ENCODE data around the gene RXFP4.
"Not testable (repeated sequence)": the region's sequence is repeated elsewhere in the genome, so short reads cannot be mapped to it uniquely, and the experiment has no call there.

RXFP4 gene

GRCh38 chr1:155929057-155929456 lies 12.4 kb upstream of the RXFP4 start:
- no peak for TF ChIP-seq CTCF (IDR thresholded peaks at IDR 0.05; ENCODE audit: borderline replicate concordance, control extremely low read depth, extremely low read depth, insufficient read depth, missing control alignments)
- in situ Hi-C loops (cut with MboI; ENCODE audit: low sequenced_read_pairs, unreplicated experiment): no loop called here
- no peak for DNase-seq (ENCODE audit: low spot score)

- in situ Hi-C loops (cut with MboI; ENCODE audit: low sequenced_read_pairs, unreplicated experiment): not testable (repeated sequence)
Observed at GRCh38 chr1:155930725-155931124, 10.7 kb upstream of the RXFP4 start.

GRCh38 chr1:155931332-155932038 lies 10.0 kb upstream of the RXFP4 start:
- no peak for DNase-seq (ENCODE audit: low spot score)
- in situ Hi-C loops (cut with MboI; ENCODE audit: low sequenced_read_pairs, unreplicated experiment): no loop called here
- TF ChIP-seq CTCF (IDR thresholded peaks at IDR 0.05; ENCODE audit: borderline replicate concordance, control extremely low read depth, extremely low read depth, insufficient read depth, missing control alignments): no peak

More at GRCh38 chr1:155930725-155931124, 10.7 kb upstream of the RXFP4 start:
- not testable (repeated sequence) for DNase-seq (ENCODE audit: low spot score)

- in situ Hi-C loops (cut with MboI; ENCODE audit: low sequenced_read_pairs, unreplicated experiment): no loop called here
- no peak for TF ChIP-seq CTCF (IDR thresholded peaks at IDR 0.05; ENCODE audit: borderline replicate concordance, control extremely low read depth, extremely low read depth, insufficient read depth, missing control alignments)
- no peak for DNase-seq (ENCODE audit: low spot score)
Observed at GRCh38 chr1:155932081-155932480, 9.4 kb upstream of the RXFP4 start.

- in situ Hi-C loops (cut with MboI; ENCODE audit: low sequenced_read_pairs, unreplicated experiment): no loop called here
- DNase-seq (ENCODE audit: low spot score): no peak
- TF ChIP-seq CTCF (IDR thresholded peaks at IDR 0.05; ENCODE audit: borderline replicate concordance, control extremely low read depth, extremely low read depth, insufficient read depth, missing control alignments): no peak
Observed at GRCh38 chr1:155932487-155932886, 9.0 kb upstream of the RXFP4 start.

- no peak for DNase-seq (ENCODE audit: low spot score)
- no peak for TF ChIP-seq CTCF (IDR thresholded peaks at IDR 0.05; ENCODE audit: borderline replicate concordance, control extremely low read depth, extremely low read depth, insufficient read depth, missing control alignments)
- in situ Hi-C loops (cut with MboI; ENCODE audit: low sequenced_read_pairs, unreplicated experiment): no loop called here
Observed at GRCh38 chr1:155933591-155934096, 7.8 kb upstream of the RXFP4 start.

GRCh38 chr1:155934097-155934935 lies 7.1 kb upstream of the RXFP4 start, which contains the start of gene KHDC4:
KHDC4 (minus strand) TSS chr1:155934413; CDS start chr1:155934373, 40 bp downstream.
- DNase-seq (ENCODE audit: low spot score): peak; percentile 95
- TF ChIP-seq CTCF (IDR thresholded peaks at IDR 0.05; ENCODE audit: borderline replicate concordance, control extremely low read depth, extremely low read depth, insufficient read depth, missing control alignments): no peak
- in situ Hi-C loops (cut with MboI; ENCODE audit: low sequenced_read_pairs, unreplicated experiment): no loop called here
